ENCODE results near the gene CHMP1A. TPM values are rescaled to one million over a fixed set of nuclear protein-coding genes. Genes with fewer than 3 reads are reported as not detected.
"Not testable (repeated sequence)": the region's sequence is repeated elsewhere in the genome, so short reads cannot be mapped to it uniquely, and the experiment has no call there.

The CHMP1A gene
- total and polyA plus RNA-seq, 2 donors: 40.8 to 70.8 TPM

GRCh38 chr16:89668790-89669158 is 11.3 kb upstream of the CHMP1A start:
- WGBS: 59% methylated on average over 5 of the region's 5 CpGs
- H3K4me1 ChIP-seq (ENCODE audit: control insufficient read depth in 2 of 2, insufficient read depth in 2 of 2, low read length in 2 of 2): peaks cover 0 to 3% of the 10 kb centered on the region in 2 donors

GRCh38 chr16:89667633-89668032 is 10.1 kb upstream of the CHMP1A start:
- Histone ChIP-seq H3K9me3 (ENCODE audit: control insufficient read depth in 2 of 2, insufficient read depth in 1 of 2, low read length in 1 of 2) (peaks cover 0 to 14% of the 10 kb centered on the region in 2 donors), H3K4me3 (ENCODE audit: low read length in 2 of 2) (no peak overlapping the region), H3K27me3 (ENCODE audit: control insufficient read depth in 2 of 2, insufficient read depth in 1 of 2, low read length in 1 of 2) (no peaks in the 10 kb centered on the region), H3K4me1 (ENCODE audit: control insufficient read depth in 2 of 2, insufficient read depth in 2 of 2, low read length in 2 of 2) (peaks cover 0 to 3% of the 10 kb centered on the region in 2 donors), H3K27ac (ENCODE audit: low read depth in 1 of 2, low read length in 1 of 2) (no peak overlapping the region), H3K36me3 (ENCODE audit: control insufficient read depth in 2 of 2, insufficient read depth in 2 of 2, low read length in 1 of 2) (peaks cover 0 to 3% of the 10 kb centered on the region in 2 donors)
- WGBS: 85% methylated on average over 9 of the region's 9 CpGs
- no peak for DNase-seq (ENCODE audit: low read depth in 6 of 9, low spot score in 9 of 9)

More at GRCh38 chr16:89668790-89669158, 11.3 kb upstream of the CHMP1A start:
- H3K36me3 ChIP-seq (ENCODE audit: control insufficient read depth in 2 of 2, insufficient read depth in 2 of 2, low read length in 1 of 2): peaks cover 0 to 2% of the 10 kb centered on the region in 2 donors
- no peaks in the 10 kb centered on the region for H3K27me3 ChIP-seq (ENCODE audit: control insufficient read depth in 2 of 2, insufficient read depth in 1 of 2, low read length in 1 of 2)
- no peak overlapping the region for H3K27ac ChIP-seq (ENCODE audit: low read depth in 1 of 2, low read length in 1 of 2)
- H3K9me3 ChIP-seq (ENCODE audit: control insufficient read depth in 2 of 2, insufficient read depth in 1 of 2, low read length in 1 of 2): peaks cover 0 to 14% of the 10 kb centered on the region in 2 donors
- H3K4me3 ChIP-seq (ENCODE audit: low read length in 2 of 2): no peak overlapping the region
- no peak for DNase-seq (ENCODE audit: low read depth in 6 of 9, low spot score in 9 of 9)

- not testable (repeated sequence) for H3K36me3 ChIP-seq (ENCODE audit: control insufficient read depth in 2 of 2, insufficient read depth in 2 of 2, low read length in 1 of 2); H3K27ac ChIP-seq (ENCODE audit: low read depth in 1 of 2, low read length in 1 of 2); H3K27me3 ChIP-seq (ENCODE audit: control insufficient read depth in 2 of 2, insufficient read depth in 1 of 2, low read length in 1 of 2); DNase-seq (ENCODE audit: low read depth in 6 of 9, low spot score in 9 of 9); H3K4me1 ChIP-seq (ENCODE audit: control insufficient read depth in 2 of 2, insufficient read depth in 2 of 2, low read length in 2 of 2); H3K4me3 ChIP-seq (ENCODE audit: low read length in 2 of 2)
- WGBS: 83% methylated on average over 7 of the region's 7 CpGs
- H3K9me3 ChIP-seq (ENCODE audit: control insufficient read depth in 2 of 2, insufficient read depth in 1 of 2, low read length in 1 of 2): peaks cover 0 to 14% of the 10 kb centered on the region in 2 donors
Measured at GRCh38 chr16:89667000-89667399, 9.5 kb upstream of the CHMP1A start.

- DNase-seq (ENCODE audit: low read depth in 6 of 9, low spot score in 9 of 9); H3K27me3 ChIP-seq (ENCODE audit: control insufficient read depth in 2 of 2, insufficient read depth in 1 of 2, low read length in 1 of 2); H3K4me3 ChIP-seq (ENCODE audit: low read length in 2 of 2); H3K27ac ChIP-seq (ENCODE audit: low read depth in 1 of 2, low read length in 1 of 2); H3K4me1 ChIP-seq (ENCODE audit: control insufficient read depth in 2 of 2, insufficient read depth in 2 of 2, low read length in 2 of 2): not testable (repeated sequence)
- peaks cover 0 to 18% of the 10 kb centered on the region in 2 donors for H3K9me3 ChIP-seq (ENCODE audit: control insufficient read depth in 2 of 2, insufficient read depth in 1 of 2, low read length in 1 of 2)
- WGBS: 96% methylated on average over 10 of the region's 11 CpGs
- peaks cover 9 to 10% of the 10 kb centered on the region in 2 donors for H3K36me3 ChIP-seq (ENCODE audit: control insufficient read depth in 2 of 2, insufficient read depth in 2 of 2, low read length in 1 of 2)
Measured at GRCh38 chr16:89664238-89664637, 6.7 kb upstream of the CHMP1A start.

- DNase-seq (ENCODE audit: low read depth in 6 of 9, low spot score in 9 of 9): no peak
- Histone ChIP-seq H3K27ac (ENCODE audit: low read depth in 1 of 2, low read length in 1 of 2) (no peak overlapping the region), H3K4me3 (ENCODE audit: low read length in 2 of 2) (no peak overlapping the region), H3K36me3 (ENCODE audit: control insufficient read depth in 2 of 2, insufficient read depth in 2 of 2, low read length in 1 of 2) (peaks cover 9 to 10% of the 10 kb centered on the region in 2 donors), H3K27me3 (ENCODE audit: control insufficient read depth in 2 of 2, insufficient read depth in 1 of 2, low read length in 1 of 2) (no peaks in the 10 kb centered on the region), H3K4me1 (ENCODE audit: control insufficient read depth in 2 of 2, insufficient read depth in 2 of 2, low read length in 2 of 2) (peaks cover 17 to 20% of the 10 kb centered on the region in 2 donors), H3K9me3 (ENCODE audit: control insufficient read depth in 2 of 2, insufficient read depth in 1 of 2, low read length in 1 of 2) (peaks cover 0 to 10% of the 10 kb centered on the region in 2 donors)
- WGBS: 98% methylated on average over 9 of the region's 9 CpGs
Measured at GRCh38 chr16:89661215-89661614, 3.7 kb upstream of the CHMP1A start.

- Histone ChIP-seq H3K4me3 (ENCODE audit: low read length in 2 of 2) (no peak overlapping the region), H3K36me3 (ENCODE audit: control insufficient read depth in 2 of 2, insufficient read depth in 2 of 2, low read length in 1 of 2) (peaks cover 11% of the 10 kb centered on the region in 2 donors), H3K4me1 (ENCODE audit: control insufficient read depth in 2 of 2, insufficient read depth in 2 of 2, low read length in 2 of 2) (peaks cover 17 to 21% of the 10 kb centered on the region in 2 donors), H3K27ac (ENCODE audit: low read depth in 1 of 2, low read length in 1 of 2) (no peak overlapping the region), H3K9me3 (ENCODE audit: control insufficient read depth in 2 of 2, insufficient read depth in 1 of 2, low read length in 1 of 2) (peaks cover 0 to 4% of the 10 kb centered on the region in 2 donors), H3K27me3 (ENCODE audit: control insufficient read depth in 2 of 2, insufficient read depth in 1 of 2, low read length in 1 of 2) (no peaks in the 10 kb centered on the region)
- 99% methylated on average over 7 of the region's 7 CpGs for WGBS
- DNase-seq (ENCODE audit: low read depth in 6 of 9, low spot score in 9 of 9): no peak
Measured at GRCh38 chr16:89660146-89660545, 2.6 kb upstream of the CHMP1A start.

GRCh38 chr16:89658221-89658879 is 842 bp upstream of the CHMP1A start:
- peaks cover 0 to 4% of the 10 kb centered on the region in 2 donors for H3K9me3 ChIP-seq (ENCODE audit: control insufficient read depth in 2 of 2, insufficient read depth in 1 of 2, low read length in 1 of 2)
- 28% methylated on average over 27 of the region's 27 CpGs for WGBS
- peaks cover 17 to 21% of the 10 kb centered on the region in 2 donors for H3K4me1 ChIP-seq (ENCODE audit: control insufficient read depth in 2 of 2, insufficient read depth in 2 of 2, low read length in 2 of 2)
- peak overlapping the region; percentile 88 to 90 for H3K4me3 ChIP-seq (ENCODE audit: low read length in 2 of 2)
- H3K36me3 ChIP-seq (ENCODE audit: control insufficient read depth in 2 of 2, insufficient read depth in 2 of 2, low read length in 1 of 2): peaks cover 13 to 21% of the 10 kb centered on the region in 2 donors
- no peaks in the 10 kb centered on the region for H3K27me3 ChIP-seq (ENCODE audit: control insufficient read depth in 2 of 2, insufficient read depth in 1 of 2, low read length in 1 of 2)
- peak in 1 of 9 donors; percentile 9 for DNase-seq (ENCODE audit: low read depth in 6 of 9, low spot score in 9 of 9)
- H3K27ac ChIP-seq (ENCODE audit: low read depth in 1 of 2, low read length in 1 of 2): no peak overlapping the region

GRCh38 chr16:89656435-89657121 is 930 bp downstream of the CHMP1A start:
- Histone ChIP-seq H3K4me3 (ENCODE audit: low read length in 2 of 2) (peak overlapping the region; percentile 88 to 90), H3K27ac (ENCODE audit: low read depth in 1 of 2, low read length in 1 of 2) (peak overlapping the region in 1 of 2 donors; percentile 40), H3K4me1 (ENCODE audit: control insufficient read depth in 2 of 2, insufficient read depth in 2 of 2, low read length in 2 of 2) (peaks cover 17 to 21% of the 10 kb centered on the region in 2 donors), H3K9me3 (ENCODE audit: control insufficient read depth in 2 of 2, insufficient read depth in 1 of 2, low read length in 1 of 2) (peaks cover 0 to 4% of the 10 kb centered on the region in 2 donors), H3K36me3 (ENCODE audit: control insufficient read depth in 2 of 2, insufficient read depth in 2 of 2, low read length in 1 of 2) (peaks cover 12 to 24% of the 10 kb centered on the region in 2 donors), H3K27me3 (ENCODE audit: control insufficient read depth in 2 of 2, insufficient read depth in 1 of 2, low read length in 1 of 2) (no peaks in the 10 kb centered on the region)
- DNase-seq (ENCODE audit: low read depth in 6 of 9, low spot score in 9 of 9): no peak
- WGBS: 42% methylated on average over 32 of the region's 32 CpGs

- Histone ChIP-seq H3K9me3 (ENCODE audit: control insufficient read depth in 2 of 2, insufficient read depth in 1 of 2, low read length in 1 of 2) (no peaks in the 10 kb centered on the region), H3K36me3 (ENCODE audit: control insufficient read depth in 2 of 2, insufficient read depth in 2 of 2, low read length in 1 of 2) (peaks cover 20 to 26% of the 10 kb centered on the region in 2 donors), H3K27ac (ENCODE audit: low read depth in 1 of 2, low read length in 1 of 2) (no peak overlapping the region), H3K4me1 (ENCODE audit: control insufficient read depth in 2 of 2, insufficient read depth in 2 of 2, low read length in 2 of 2) (peaks cover 17 to 21% of the 10 kb centered on the region in 2 donors), H3K27me3 (ENCODE audit: control insufficient read depth in 2 of 2, insufficient read depth in 1 of 2, low read length in 1 of 2) (no peaks in the 10 kb centered on the region), H3K4me3 (ENCODE audit: low read length in 2 of 2) (no peak overlapping the region)
- no peak for DNase-seq (ENCODE audit: low read depth in 6 of 9, low spot score in 9 of 9)
- WGBS: 91% methylated on average over 10 of the region's 10 CpGs
Measured at GRCh38 chr16:89655062-89655643, 2.4 kb downstream of the CHMP1A start.
